Ishikawa (cell line): ENCODE data around the gene EFEMP2.

Experiments
- CEBPB ChIP-seq: IDR thresholded peaks from 2 replicates; pipeline ENCODE4 v1.6.1; 2012
- CREB1 ChIP-seq: IDR thresholded peaks from 2 replicates; pipeline ENCODE4 v1.6.1; 2012; ENCODE audit warnings: low read depth
- EGR1 ChIP-seq: IDR thresholded peaks from 2 replicates; pipeline ENCODE4 v1.6.1; 2012
- EP300 ChIP-seq: IDR thresholded peaks from 2 replicates; pipeline ENCODE4 v1.6.1; 2012; ENCODE audit warnings: borderline replicate concordance
- FOXM1 ChIP-seq: IDR thresholded peaks from 2 replicates; pipeline ENCODE4 v1.6.1; 2012; ENCODE audit warnings: low read depth, borderline replicate concordance
- MAX ChIP-seq: IDR thresholded peaks from 2 replicates; pipeline ENCODE4 v1.6.1; 2012
- NFIC ChIP-seq: IDR thresholded peaks from 2 replicates; pipeline ENCODE4 v1.6.1; 2012
- RAD21 ChIP-seq: IDR thresholded peaks from 2 replicates; pipeline ENCODE4 v1.6.1; 2012; ENCODE audit warnings: low read depth
- REST ChIP-seq: IDR thresholded peaks from 2 replicates; pipeline ENCODE4 v1.6.1; 2012; ENCODE audit warnings: low read depth, mild to moderate bottlenecking
- TAF1 ChIP-seq: IDR thresholded peaks from 2 replicates; pipeline ENCODE4 v1.6.1; 2012; ENCODE audit warnings: low read depth, mild to moderate bottlenecking
- TCF12 ChIP-seq: IDR thresholded peaks from 2 replicates; pipeline ENCODE4 v1.6.1; 2012; ENCODE audit warnings: low read depth
- TEAD4 ChIP-seq: IDR thresholded peaks from 2 replicates; pipeline ENCODE4 v1.6.1; 2012
- USF1 ChIP-seq: IDR thresholded peaks from 2 replicates; pipeline ENCODE4 v1.6.1; 2012
- YY1 ChIP-seq: IDR thresholded peaks from 2 replicates; pipeline ENCODE4 v1.6.1; 2012; ENCODE audit warnings: low read depth
- ZBTB7A ChIP-seq: IDR thresholded peaks from 2 replicates; pipeline ENCODE4 v1.6.1; 2012; ENCODE audit warnings: low read depth

EFEMP2 gene

GRCh38 chr11:65880027-65880426 lies 7.4 kb upstream of the EFEMP2 start:
- TF ChIP-seq MAX (no peak), EP300 (no peak), CEBPB (no peak), REST (no peak), TCF12 (no peak), ZBTB7A (no peak), TEAD4 (no peak), NFIC (no peak), EGR1 (no peak), CREB1 (no peak), YY1 (no peak), RAD21 (no peak), USF1 (no peak)

GRCh38 chr11:65879617-65880016 lies 7.0 kb upstream of the EFEMP2 start, which contains the start of gene CTSW:
CTSW (plus strand) TSS chr11:65879837; CDS start chr11:65879855, 18 bp downstream.
- TF ChIP-seq EP300 (no peak), MAX (no peak), REST (no peak), TEAD4 (no peak), RAD21 (no peak), CREB1 (no peak), TAF1 (no peak), YY1 (no peak), EGR1 (no peak), FOXM1 (no peak), USF1 (no peak), NFIC (no peak), CEBPB (no peak), ZBTB7A (no peak)

- TF ChIP-seq FOXM1, result no peak
- TF ChIP-seq REST, result no peak
- peak; percentile 59; the same call in 1 of the 2 replicates for TF ChIP-seq MAX
- TF ChIP-seq EGR1, result peak; percentile 63
- TF ChIP-seq ZBTB7A, result peak; percentile 74
- TF ChIP-seq EP300, result no peak
- TF ChIP-seq NFIC, result no peak
- no peak for TF ChIP-seq TCF12
- peak; percentile 95 for TF ChIP-seq USF1
- TF ChIP-seq CEBPB, result no peak
- no peak for TF ChIP-seq RAD21
Observed at GRCh38 chr11:65873318-65874156, 937 bp upstream of the EFEMP2 start.
